Activated naive CD8-positive, alpha-beta T cell treated with anti-CD3 and anti-CD28 coated beads, Interleukin-2, amount 10 ng/mL, durations not matched to agents 7 days and 5 days (primary cell): ENCODE data around the gene CMPK1. TPM values are rescaled to one million over a fixed set of nuclear protein-coding genes. Genes with fewer than 3 reads are reported as not detected.
"Not testable (repeated sequence)": the region's sequence is repeated elsewhere in the genome, so short reads cannot be mapped to it uniquely, and the experiment has no call there.

Source experiments
- ATAC-seq: fragments of 150-1000 bp; cut with Tn5 transposase; one replicate; pipeline ENCODE4 v1.10.0; 2021; ENCODE audit warnings: low read depth, moderate library complexity
- POLR2A ChIA-PET: fragments of 350-600 bp; sonication (Branson Sonifier 250); formaldehyde crosslinking; loops from one replicate; lab custom pipeline; 2021; ENCODE audit warnings: antibody characterized with exemption; lab: Charles Lee
- DNase-seq: peaks from one replicate; pipeline ENCODE4 v3.0.0; 2021
- H3K27ac Mint-ChIP-seq: one replicate; pipeline ENCODE4 v1.8.0; 2022; ENCODE audit warnings: mild to moderate bottlenecking, mixed read lengths
- H3K27me3 Mint-ChIP-seq: one replicate; pipeline ENCODE4 v1.8.0; 2022; ENCODE audit warnings: mild to moderate bottlenecking, moderate library complexity, mixed read lengths
- H3K36me3 Mint-ChIP-seq: one replicate; pipeline ENCODE4 v1.8.0; 2021; ENCODE audit warnings: mild to moderate bottlenecking, mixed read lengths
- H3K4me1 Mint-ChIP-seq: one replicate; pipeline ENCODE4 v1.8.0; 2021; ENCODE audit warnings: mixed read lengths
- H3K4me3 Mint-ChIP-seq: one replicate; pipeline ENCODE4 v1.8.0; 2022; ENCODE audit warnings: mild to moderate bottlenecking, moderate library complexity, mixed read lengths
- H3K9me3 Mint-ChIP-seq: one replicate; pipeline ENCODE4 v1.8.0; 2021; ENCODE audit warnings: mixed read lengths
- total RNA-seq, 2 experiments: library from RNA; stranded (reverse); gene quantifications; one replicate each; pipeline ENCODE4 v1.2.3, GENCODE V29; 2021

Gene CMPK1
- total RNA-seq, 2 experiments from 2014 or later, result 98.8 to 102 TPM

DNA sequence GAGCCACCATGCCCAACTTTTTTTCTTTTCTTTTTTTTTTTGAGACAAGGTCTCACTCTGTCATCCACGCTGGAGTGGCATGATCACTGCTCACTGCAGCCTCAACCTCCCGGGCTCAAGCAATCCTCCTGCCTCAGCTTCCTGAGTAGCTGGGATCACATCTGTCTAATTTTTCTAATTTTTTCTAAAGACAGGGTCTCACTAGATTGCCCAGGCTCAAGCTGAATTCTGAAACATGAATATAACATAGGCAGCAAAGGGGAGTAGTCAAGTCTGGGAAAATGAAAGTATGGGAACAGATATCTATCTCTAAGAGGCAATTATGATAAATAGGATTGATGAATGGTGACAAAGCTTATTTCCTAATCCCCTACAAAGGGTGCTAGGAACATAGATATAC, 7.3 kb upstream of the CMPK1 start:
- Mint-ChIP-seq H3K4me1 (peaks cover 1% of the 10 kb centered on the region), H3K27ac (no peak overlapping the region), H3K27me3 (no peaks in the 10 kb centered on the region), H3K36me3 (no peaks in the 10 kb centered on the region), H3K4me3 (no peak overlapping the region), H3K9me3 (no peaks in the 10 kb centered on the region)
- DNase-seq (no peak), ATAC-seq (no peak)
- POLR2A ChIA-PET, result interaction anchor here (1.2 kb wide), 1 partner anchor 12 kb away, joined by 5 read pairs; the partner anchor contains the start of gene STIL

GRCh38 chr1:47328992-47329391, 4.6 kb upstream of the CMPK1 start:
- DNase-seq (no peak), ATAC-seq (no peak)
- POLR2A ChIA-PET, result no interaction called here
- no peak overlapping the region for H3K4me3 Mint-ChIP-seq
- peaks cover 1% of the 10 kb centered on the region for H3K4me1 Mint-ChIP-seq
- H3K27ac Mint-ChIP-seq, result no peak overlapping the region
- H3K9me3 Mint-ChIP-seq, result no peaks in the 10 kb centered on the region
- no peaks in the 10 kb centered on the region for H3K36me3 Mint-ChIP-seq
- H3K27me3 Mint-ChIP-seq, result no peaks in the 10 kb centered on the region

- no peak overlapping the region for H3K27ac Mint-ChIP-seq
- H3K27me3 Mint-ChIP-seq, result no peaks in the 10 kb centered on the region
- POLR2A ChIA-PET, result interaction anchor here (0.8 kb wide), 1 partner anchor 16 kb away, joined by 4 read pairs; the partner anchor contains the start of gene STIL
- no peak overlapping the region for H3K4me3 Mint-ChIP-seq
- no peaks in the 10 kb centered on the region for H3K9me3 Mint-ChIP-seq
- H3K36me3 Mint-ChIP-seq, result no peaks in the 10 kb centered on the region
- DNase-seq (no peak), ATAC-seq (no peak)
- peaks cover 6% of the 10 kb centered on the region for H3K4me1 Mint-ChIP-seq
These were observed 3.4 kb upstream of the CMPK1 start for GRCh38 chr1:47330212-47330611.

DNA sequence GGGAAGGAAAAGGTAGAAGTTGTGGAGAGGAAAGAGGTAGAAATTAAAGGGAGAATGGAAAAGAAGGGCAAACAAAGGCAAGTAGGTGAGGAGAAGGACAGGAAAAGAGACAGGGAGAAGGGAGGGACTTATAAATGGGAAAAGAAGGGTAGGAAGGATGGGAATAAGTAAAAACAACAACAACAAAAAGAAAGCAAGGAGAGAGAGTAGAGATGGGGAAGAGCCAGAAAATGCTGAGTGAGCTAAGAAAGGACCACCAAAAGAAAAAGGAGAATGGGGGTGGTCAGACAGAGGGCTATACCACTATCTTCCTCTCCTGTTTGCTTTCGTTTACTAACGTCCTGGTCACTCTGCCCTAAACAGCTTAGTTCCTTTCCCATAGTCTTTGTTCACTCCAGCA, 1.7 kb upstream of the CMPK1 start:
- POLR2A ChIA-PET, result interaction anchor here (3.9 kb wide), 1 partner anchor 18 kb away, joined by 52 read pairs; the partner anchor contains the start of gene STIL
- ATAC-seq, result no peak
- Mint-ChIP-seq H3K4me1 (peaks cover 7% of the 10 kb centered on the region), H3K27ac (no peak overlapping the region), H3K9me3 (no peaks in the 10 kb centered on the region), H3K4me3 (no peak overlapping the region), H3K27me3 (no peaks in the 10 kb centered on the region), H3K36me3 (peaks cover 3% of the 10 kb centered on the region)
- DNase-seq, result no peak

DNA sequence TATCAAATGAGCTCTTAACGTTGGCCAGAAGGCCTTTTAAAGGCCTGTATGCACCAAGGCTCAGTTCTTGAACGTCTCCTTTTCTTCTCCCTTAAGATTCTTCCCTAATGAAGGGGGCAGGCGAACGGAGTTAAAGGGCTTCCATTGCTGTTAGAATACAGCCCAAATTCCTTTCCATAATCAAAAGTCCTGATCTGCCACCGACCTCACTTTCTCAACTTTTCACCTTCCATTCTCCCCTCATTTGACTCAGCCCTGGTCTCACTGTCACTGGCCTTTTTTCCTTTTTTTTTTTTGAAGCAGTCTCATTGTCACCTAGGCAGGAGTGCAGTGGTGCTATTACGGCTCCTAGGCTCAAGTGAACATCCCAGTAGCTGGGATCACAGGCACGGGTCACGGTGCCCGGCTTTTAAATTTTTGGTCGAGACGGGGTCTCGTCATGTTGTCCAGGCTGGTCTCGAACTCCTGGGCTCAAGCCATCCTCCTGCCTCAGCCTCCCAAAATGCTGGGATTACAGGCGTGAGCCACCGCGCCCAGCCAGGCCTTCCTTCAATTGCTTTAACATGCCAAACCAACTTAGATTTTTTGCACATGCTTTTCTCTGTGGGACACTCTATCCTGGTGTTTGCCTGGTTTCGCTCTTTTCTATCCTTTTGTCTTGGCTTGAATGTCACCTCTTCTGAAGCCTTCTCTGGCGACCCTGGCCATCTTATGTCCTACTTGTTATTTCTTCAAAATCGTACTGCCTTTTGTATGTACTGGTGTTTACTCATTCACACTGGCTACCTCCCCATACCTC, 612 bp upstream of the CMPK1 start:
- H3K27ac Mint-ChIP-seq, result no peak overlapping the region
- H3K4me1 Mint-ChIP-seq, result peaks cover 8% of the 10 kb centered on the region
- ATAC-seq, result no peak

GRCh38 chr1:47333922-47334764, 553 bp downstream of the CMPK1 start:
- Mint-ChIP-seq H3K27me3 (no peaks in the 10 kb centered on the region), H3K27ac (peak overlapping the region; percentile 95), H3K36me3 (peaks cover 3% of the 10 kb centered on the region), H3K9me3 (no peaks in the 10 kb centered on the region), H3K4me1 (peaks cover 11% of the 10 kb centered on the region), H3K4me3 (peak overlapping the region; percentile 93)
- DNase-seq, result peak; percentile 89
- POLR2A ChIA-PET, result interaction anchor here (1.0 to 3.9 kb wide), 4 partner anchors 17 to 103 kb away, joined by 3 to 52 read pairs (median 6); partner anchors contain the start of gene STIL
- ATAC-seq, result peak; percentile 90

More for the DNA sequence above, 612 bp upstream of the CMPK1 start:
- Mint-ChIP-seq H3K36me3 (peaks cover 3% of the 10 kb centered on the region), H3K4me3 (no peak overlapping the region), H3K27me3 (no peaks in the 10 kb centered on the region), H3K9me3 (no peaks in the 10 kb centered on the region)
- POLR2A ChIA-PET, result interaction anchor here (1.0 to 3.9 kb wide), 3 partner anchors 15 to 21 kb away, joined by 3 to 52 read pairs (median 8); partner anchors contain the start of gene STIL
- no peak for DNase-seq

GRCh38 chr1:47334765-47335435, 1.3 kb downstream of the CMPK1 start:
- POLR2A ChIA-PET, result interaction anchor here (1.3 to 3.9 kb wide), 3 partner anchors 17 to 102 kb away, joined by 3 to 52 read pairs (median 8); partner anchors contain the start of gene STIL
- DNase-seq, result no peak

DNA sequence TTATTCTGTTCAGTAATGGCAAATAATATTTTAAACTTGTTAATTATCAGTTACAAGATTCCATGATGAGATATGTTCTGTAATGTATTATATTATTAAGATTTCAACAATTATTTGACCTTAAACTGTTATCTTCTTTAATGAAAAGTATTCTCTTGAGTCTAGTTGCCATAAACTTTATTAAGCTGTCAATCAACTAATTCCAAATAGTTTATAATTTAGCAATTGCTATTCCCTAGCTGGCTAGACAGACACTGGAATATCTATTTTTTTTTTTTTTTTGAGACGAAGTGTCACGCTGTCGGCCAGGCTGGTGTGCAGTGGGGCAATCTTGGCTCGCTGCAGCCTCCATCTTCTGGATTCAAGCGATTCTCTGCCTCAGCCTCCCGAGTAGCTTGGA, 3.8 kb downstream of the CMPK1 start:
- H3K9me3 Mint-ChIP-seq, result no peaks in the 10 kb centered on the region
- no peak for ATAC-seq
- no peak overlapping the region for H3K4me3 Mint-ChIP-seq
- H3K27me3 Mint-ChIP-seq, result no peaks in the 10 kb centered on the region
- H3K36me3 Mint-ChIP-seq, result peaks cover 3% of the 10 kb centered on the region
- H3K4me1 Mint-ChIP-seq, result peaks cover 12% of the 10 kb centered on the region
- POLR2A ChIA-PET, result no interaction called here
- H3K27ac Mint-ChIP-seq, result no peak overlapping the region
- no peak for DNase-seq

More at GRCh38 chr1:47334765-47335435, 1.3 kb downstream of the CMPK1 start:
- H3K27me3 Mint-ChIP-seq, result no peaks in the 10 kb centered on the region
- no peak for ATAC-seq
- H3K9me3 Mint-ChIP-seq, result no peaks in the 10 kb centered on the region
- H3K27ac Mint-ChIP-seq, result peak overlapping the region; percentile 95
- H3K4me3 Mint-ChIP-seq, result peak overlapping the region; percentile 93
- peaks cover 11% of the 10 kb centered on the region for H3K4me1 Mint-ChIP-seq
- peaks cover 3% of the 10 kb centered on the region for H3K36me3 Mint-ChIP-seq

DNA sequence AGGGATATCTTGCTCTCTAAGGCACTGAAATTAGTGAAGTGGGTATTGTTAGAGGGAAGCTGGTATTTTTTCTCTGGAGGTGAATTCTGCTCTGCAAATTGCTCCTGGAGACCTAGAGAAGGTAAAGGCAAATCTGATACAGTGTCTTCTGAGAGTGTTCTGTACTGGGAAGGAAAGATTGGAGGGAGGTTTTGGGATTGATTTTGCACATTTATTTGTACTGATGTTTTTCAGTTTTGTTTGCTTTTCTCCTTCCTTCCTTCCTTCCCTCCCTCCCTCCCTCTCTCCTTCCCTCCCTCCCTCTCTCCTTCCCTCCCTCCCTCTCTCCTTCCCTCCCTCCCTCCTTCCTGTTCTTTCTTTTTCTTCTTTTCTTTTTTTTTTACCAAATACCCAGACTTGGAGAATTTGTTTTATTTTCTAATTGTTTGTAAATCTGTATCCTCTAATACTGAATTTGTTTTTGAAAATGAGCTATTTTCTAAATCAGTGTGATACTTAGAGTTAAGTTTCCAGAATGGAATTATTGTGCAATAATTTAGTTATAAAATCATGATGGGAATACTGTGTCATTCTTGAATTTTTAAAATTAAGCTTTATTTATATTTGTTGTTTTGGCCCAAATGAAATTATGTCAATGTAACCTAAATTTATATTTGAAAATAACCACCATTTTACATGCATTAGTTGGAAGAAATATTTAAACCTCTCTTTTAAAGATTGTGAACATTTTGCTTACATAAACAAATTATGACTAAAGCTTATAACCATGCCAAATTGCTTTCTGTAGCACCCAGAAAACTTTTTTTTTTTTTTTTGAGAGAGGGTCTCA, 4.9 kb downstream of the CMPK1 start:
- H3K4me3 Mint-ChIP-seq, result no peak overlapping the region
- POLR2A ChIA-PET, result interaction anchor here (0.7 kb wide), 1 partner anchor 26 kb away, joined by 4 read pairs; no protein-coding TSS in a partner anchor

GRCh38 chr1:47340227-47340626, 6.6 kb downstream of the CMPK1 start:
- no peak overlapping the region for H3K27ac Mint-ChIP-seq
- ATAC-seq (no peak), DNase-seq (no peak)
- POLR2A ChIA-PET, result no interaction called here
- H3K9me3 Mint-ChIP-seq, result no peaks in the 10 kb centered on the region
- H3K36me3 Mint-ChIP-seq, result peaks cover 9% of the 10 kb centered on the region
- H3K4me1 Mint-ChIP-seq, result peaks cover 7% of the 10 kb centered on the region
- no peak overlapping the region for H3K4me3 Mint-ChIP-seq
- no peaks in the 10 kb centered on the region for H3K27me3 Mint-ChIP-seq

More for the DNA sequence above, 4.9 kb downstream of the CMPK1 start:
- no peak overlapping the region for H3K27ac Mint-ChIP-seq
- peaks cover 3% of the 10 kb centered on the region for H3K36me3 Mint-ChIP-seq
- H3K27me3 Mint-ChIP-seq, result no peaks in the 10 kb centered on the region
- peaks cover 12% of the 10 kb centered on the region for H3K4me1 Mint-ChIP-seq
- no peaks in the 10 kb centered on the region for H3K9me3 Mint-ChIP-seq
- DNase-seq, result no peak
- ATAC-seq, result no peak

GRCh38 chr1:47346979-47347378, 13.4 kb downstream of the CMPK1 start:
- H3K9me3 Mint-ChIP-seq, ATAC-seq, POLR2A ChIA-PET, H3K27me3 Mint-ChIP-seq, H3K27ac Mint-ChIP-seq, H3K4me3 Mint-ChIP-seq, DNase-seq, H3K4me1 Mint-ChIP-seq: not testable (repeated sequence)
- H3K36me3 Mint-ChIP-seq, result peaks cover 24% of the 10 kb centered on the region

- POLR2A ChIA-PET, result no interaction called here
These were observed 14.1 kb downstream of the CMPK1 start for GRCh38 chr1:47347735-47348134.

More at GRCh38 chr1:47347735-47348134, 14.1 kb downstream of the CMPK1 start:
- Mint-ChIP-seq H3K9me3 (no peaks in the 10 kb centered on the region), H3K27ac (no peak overlapping the region), H3K4me1 (peaks cover 7% of the 10 kb centered on the region), H3K27me3 (no peaks in the 10 kb centered on the region), H3K4me3 (no peak overlapping the region), H3K36me3 (peaks cover 24% of the 10 kb centered on the region)
- ATAC-seq (no peak), DNase-seq (no peak)
